ENCODE measurements around the gene ADAMTSL3.

Gene ADAMTSL3

DNA sequence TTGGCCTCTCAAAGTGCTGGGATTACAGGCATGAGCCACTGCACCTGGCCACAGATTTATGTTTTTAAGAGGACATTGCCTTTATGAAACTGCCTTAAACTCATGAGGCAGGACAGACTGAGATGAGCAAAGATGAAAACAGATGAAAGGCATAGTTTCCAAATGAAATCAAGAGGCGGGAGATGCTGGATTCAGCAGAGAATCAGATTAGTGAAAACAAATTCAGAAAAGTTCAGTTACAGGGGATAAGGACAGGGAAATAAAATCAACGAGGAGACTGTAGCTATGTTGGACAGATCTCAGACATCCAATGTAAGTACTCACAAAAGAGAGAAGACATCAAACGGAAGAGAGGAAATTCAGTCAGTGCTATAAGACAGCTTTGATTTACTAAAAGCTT is 68.1 kb downstream of the ADAMTSL3 start:
- Histone ChIP-seq H3K79me2 (ENCODE audit: insufficient read depth, low read depth) (no peaks in the 10 kb centered on the region), H3K4me3 (IDR thresholded peaks at IDR 0.05; ENCODE audit: insufficient read depth, low read depth, low read length) (no peak overlapping the region), H3K4me2 (no peak overlapping the region), H2AFZ (ENCODE audit: low read depth) (no peak overlapping the region), H3K27me3 (ENCODE audit: insufficient read depth, low read depth) (no peaks in the 10 kb centered on the region), H3K27ac (no peak overlapping the region), H3K9ac (no peak overlapping the region), H4K20me1 (ENCODE audit: insufficient read depth) (no peaks in the 10 kb centered on the region), H3K4me1 (ENCODE audit: low read depth, poor library complexity, severe bottlenecking) (no peaks in the 10 kb centered on the region), H3K36me3 (ENCODE audit: insufficient read depth) (no peaks in the 10 kb centered on the region)
- TF ChIP-seq, protein P1, sequence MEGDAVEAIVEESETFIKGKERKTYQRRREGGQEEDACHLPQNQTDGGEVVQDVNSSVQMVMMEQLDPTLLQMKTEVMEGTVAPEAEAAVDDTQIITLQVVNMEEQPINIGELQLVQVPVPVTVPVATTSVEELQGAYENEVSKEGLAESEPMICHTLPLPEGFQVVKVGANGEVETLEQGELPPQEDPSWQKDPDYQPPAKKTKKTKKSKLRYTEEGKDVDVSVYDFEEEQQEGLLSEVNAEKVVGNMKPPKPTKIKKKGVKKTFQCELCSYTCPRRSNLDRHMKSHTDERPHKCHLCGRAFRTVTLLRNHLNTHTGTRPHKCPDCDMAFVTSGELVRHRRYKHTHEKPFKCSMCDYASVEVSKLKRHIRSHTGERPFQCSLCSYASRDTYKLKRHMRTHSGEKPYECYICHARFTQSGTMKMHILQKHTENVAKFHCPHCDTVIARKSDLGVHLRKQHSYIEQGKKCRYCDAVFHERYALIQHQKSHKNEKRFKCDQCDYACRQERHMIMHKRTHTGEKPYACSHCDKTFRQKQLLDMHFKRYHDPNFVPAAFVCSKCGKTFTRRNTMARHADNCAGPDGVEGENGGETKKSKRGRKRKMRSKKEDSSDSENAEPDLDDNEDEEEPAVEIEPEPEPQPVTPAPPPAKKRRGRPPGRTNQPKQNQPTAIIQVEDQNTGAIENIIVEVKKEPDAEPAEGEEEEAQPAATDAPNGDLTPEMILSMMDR (conservative IDR thresholded peaks at IDR 0.05; ENCODE audit: low read depth, low read length) = no peak

DNA sequence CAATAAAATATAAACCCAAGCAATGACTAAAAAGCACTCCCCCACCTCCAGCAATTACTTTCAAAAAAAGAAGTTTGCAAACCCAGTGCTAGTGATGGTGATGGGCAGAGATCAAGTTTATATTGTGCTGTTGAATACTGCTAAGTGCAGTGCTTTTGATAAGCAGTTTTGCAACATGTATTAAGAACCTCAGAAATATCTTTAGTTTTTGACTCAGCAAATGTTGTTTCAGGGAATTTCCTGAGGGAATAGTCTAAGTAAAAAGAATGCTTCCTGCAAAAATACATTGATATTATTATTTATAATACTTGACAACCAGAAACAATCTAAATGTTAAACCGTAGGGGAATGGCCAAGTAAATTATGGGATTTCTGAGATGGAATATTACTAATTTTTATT is 69.3 kb downstream of the ADAMTSL3 start:
- H3K4me3 ChIP-seq (IDR thresholded peaks at IDR 0.05; ENCODE audit: insufficient read depth, low read depth, low read length) = no peak overlapping the region
- no peak overlapping the region for H3K27ac ChIP-seq
- TF ChIP-seq, protein P1 (conservative IDR thresholded peaks at IDR 0.05; ENCODE audit: low read depth, low read length) = no peak
- no peaks in the 10 kb centered on the region for H3K36me3 ChIP-seq (ENCODE audit: insufficient read depth)
- H3K9ac ChIP-seq = no peak overlapping the region
- H3K4me2 ChIP-seq = no peak overlapping the region
- no peaks in the 10 kb centered on the region for H3K79me2 ChIP-seq (ENCODE audit: insufficient read depth, low read depth)
- no peak overlapping the region for H2AFZ ChIP-seq (ENCODE audit: low read depth)
- no peaks in the 10 kb centered on the region for H3K27me3 ChIP-seq (ENCODE audit: insufficient read depth, low read depth)
- no peaks in the 10 kb centered on the region for H3K4me1 ChIP-seq (ENCODE audit: low read depth, poor library complexity, severe bottlenecking)
- no peaks in the 10 kb centered on the region for H4K20me1 ChIP-seq (ENCODE audit: insufficient read depth)

DNA sequence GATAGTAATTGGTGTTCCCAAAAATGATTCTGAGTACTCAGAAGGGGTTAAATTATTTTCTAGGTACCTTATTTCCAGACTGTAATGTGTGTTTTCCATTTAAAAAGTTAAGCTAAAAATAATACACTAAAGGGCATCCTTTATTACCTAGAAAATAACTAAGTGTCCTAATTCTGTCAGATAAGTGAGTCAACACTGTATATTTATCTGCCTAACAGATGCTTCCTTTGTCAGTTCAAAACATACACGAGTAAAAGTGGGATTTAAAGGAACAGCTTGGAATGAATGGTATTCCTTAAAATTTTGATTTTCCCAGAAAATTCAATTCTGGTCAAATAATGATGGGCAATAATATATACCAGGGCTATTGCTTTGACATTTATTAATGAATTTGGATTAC is 78.3 kb downstream of the ADAMTSL3 start:
- Histone ChIP-seq H3K4me1 (ENCODE audit: low read depth, poor library complexity, severe bottlenecking) (no peaks in the 10 kb centered on the region), H4K20me1 (ENCODE audit: insufficient read depth) (no peaks in the 10 kb centered on the region), H3K79me2 (ENCODE audit: insufficient read depth, low read depth) (no peaks in the 10 kb centered on the region), H3K27me3 (ENCODE audit: insufficient read depth, low read depth) (no peaks in the 10 kb centered on the region), H3K9ac (no peak overlapping the region), H2AFZ (ENCODE audit: low read depth) (no peak overlapping the region), H3K4me3 (IDR thresholded peaks at IDR 0.05; ENCODE audit: insufficient read depth, low read depth, low read length) (no peak overlapping the region), H3K27ac (no peak overlapping the region), H3K36me3 (ENCODE audit: insufficient read depth) (no peaks in the 10 kb centered on the region), H3K4me2 (no peak overlapping the region)
- TF ChIP-seq, protein P1 (conservative IDR thresholded peaks at IDR 0.05; ENCODE audit: low read depth, low read length) = no peak

DNA sequence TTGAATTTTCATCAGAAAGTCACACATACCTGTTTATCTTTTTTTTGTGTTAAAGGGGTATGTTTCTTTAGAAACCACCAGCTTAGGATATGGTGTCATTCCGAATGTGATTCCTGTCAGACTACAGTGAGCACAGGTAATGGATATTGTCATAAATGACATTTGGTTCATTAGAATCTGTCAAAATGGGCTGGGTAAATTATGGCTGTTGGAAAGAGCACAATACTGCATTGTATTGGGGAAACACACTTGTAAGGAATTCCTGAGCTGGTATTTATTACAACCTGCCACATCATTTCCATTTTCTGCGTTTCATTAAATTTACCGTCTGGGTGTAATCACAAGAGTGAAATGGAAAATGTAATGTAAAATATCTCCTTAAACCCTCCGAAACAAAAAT is 78.8 kb downstream of the ADAMTSL3 start:
- TF ChIP-seq, protein P1 (conservative IDR thresholded peaks at IDR 0.05; ENCODE audit: low read depth, low read length) = no peak
- H4K20me1 ChIP-seq (ENCODE audit: insufficient read depth) = no peaks in the 10 kb centered on the region
- H3K4me2 ChIP-seq = no peak overlapping the region
- H3K9ac ChIP-seq = no peak overlapping the region
- H3K79me2 ChIP-seq (ENCODE audit: insufficient read depth, low read depth) = no peaks in the 10 kb centered on the region
- no peak overlapping the region for H2AFZ ChIP-seq (ENCODE audit: low read depth)
- no peaks in the 10 kb centered on the region for H3K36me3 ChIP-seq (ENCODE audit: insufficient read depth)
- no peaks in the 10 kb centered on the region for H3K4me1 ChIP-seq (ENCODE audit: low read depth, poor library complexity, severe bottlenecking)
- H3K27me3 ChIP-seq (ENCODE audit: insufficient read depth, low read depth) = no peaks in the 10 kb centered on the region
- no peak overlapping the region for H3K27ac ChIP-seq
- H3K4me3 ChIP-seq (IDR thresholded peaks at IDR 0.05; ENCODE audit: insufficient read depth, low read depth, low read length) = no peak overlapping the region

Measured in KMS-11 (cell line).